Upper lobe of right lung (tissue), 1 donor: ENCODE measurements around the gene FAM174C. TPM values are rescaled to one million over a fixed set of nuclear protein-coding genes. Genes with fewer than 3 reads are reported as not detected.

Experiments used
- ATAC-seq: fragments of 200-7000 bp; cut with Tn5 transposase; one replicate; pipeline ENCODE4 v1.9.1; 2020; ENCODE audit warnings: mild to moderate bottlenecking, moderate library complexity
- DNase-seq: peaks from one replicate; pipeline ENCODE4 v3.0.0-alpha.2; 2020
- H3K27ac ChIP-seq: fragments of 200-600 bp; one replicate; pipeline ENCODE4 v1.8.0; 2022
- H3K27me3 ChIP-seq: fragments of 200-600 bp; one replicate; pipeline ENCODE4 v1.8.0; 2022; ENCODE audit warnings: mild to moderate bottlenecking
- H3K36me3 ChIP-seq: fragments of 200-600 bp; one replicate; pipeline ENCODE4 v1.8.0; 2022
- H3K4me1 ChIP-seq: fragments of 200-600 bp; one replicate; pipeline ENCODE4 v1.8.0; 2022
- H3K4me3 ChIP-seq: fragments of 200-600 bp; one replicate; pipeline ENCODE4 v1.8.0; 2022; ENCODE audit warnings: mild to moderate bottlenecking
- H3K9me3 ChIP-seq: fragments of 200-600 bp; one replicate; pipeline ENCODE4 v1.8.0; 2022
- CTCF ChIP-seq: fragments of 200-600 bp; IDR thresholded peaks from one replicate; pipeline ENCODE4 v1.8.0; 2022; ENCODE audit warnings: antibody characterized with exemption
- intact Hi-C: fragments of 100-400 bp; cut with DNase I; formaldehyde crosslinking; loops from one replicate; pipeline ENCODE4 v1.11.0; 2022
- total RNA-seq: library from RNA; stranded (reverse); fragmentation: NEBNext Ultra II Directional; extraction: Animal tissue kit (Norgen Biotek cat#: 25700); gene quantifications from one replicate; pipeline ENCODE4 v1.2.1, GENCODE V29; 2021
- donor health status: DM: no; HTN: yes; CAD: no; lungs with severe emphysema.

The FAM174C gene
- total RNA-seq, 1 donor from 2014 or later, result 41.4 TPM

- H3K27me3 ChIP-seq, result no peaks in the 10 kb centered on the region
- no peak for ATAC-seq
- H3K27ac ChIP-seq, result no peak overlapping the region
- H3K4me3 ChIP-seq, result no peak overlapping the region
- no peak for DNase-seq
- intact Hi-C loops, result no loop called here
- no peak for TF ChIP-seq CTCF
- peaks cover 16% of the 10 kb centered on the region for H3K4me1 ChIP-seq
- H3K36me3 ChIP-seq, result peaks cover 38% of the 10 kb centered on the region
- H3K9me3 ChIP-seq, result no peaks in the 10 kb centered on the region
Measured at GRCh38 chr19:1228161-1228957, 47.0 kb upstream of the FAM174C start.

- peaks cover 29% of the 10 kb centered on the region for H3K36me3 ChIP-seq
- no peak overlapping the region for H3K27ac ChIP-seq
Measured at GRCh38 chr19:1229056-1229923, 46.0 kb upstream of the FAM174C start.

GRCh38 chr19:1229924-1230782, 45.2 kb upstream of the FAM174C start:
- Histone ChIP-seq H3K9me3 (no peaks in the 10 kb centered on the region), H3K4me3 (no peak overlapping the region), H3K36me3 (peaks cover 26% of the 10 kb centered on the region), H3K27ac (no peak overlapping the region), H3K27me3 (no peaks in the 10 kb centered on the region), H3K4me1 (peaks cover 23% of the 10 kb centered on the region)
- ATAC-seq (no peak), DNase-seq (no peak)
- intact Hi-C loops, result no loop called here
- TF ChIP-seq CTCF, result no peak

More at GRCh38 chr19:1229056-1229923, 46.0 kb upstream of the FAM174C start:
- Histone ChIP-seq H3K27me3 (no peaks in the 10 kb centered on the region), H3K4me1 (peaks cover 23% of the 10 kb centered on the region), H3K4me3 (no peak overlapping the region), H3K9me3 (no peaks in the 10 kb centered on the region)
- DNase-seq, result no peak
- intact Hi-C loops, result no loop called here
- ATAC-seq, result no peak
- no peak for TF ChIP-seq CTCF

- DNase-seq (no peak), ATAC-seq (no peak)
- H3K4me3 ChIP-seq, result no peak overlapping the region
- intact Hi-C loops, result no loop called here
- H3K27me3 ChIP-seq, result no peaks in the 10 kb centered on the region
- no peaks in the 10 kb centered on the region for H3K9me3 ChIP-seq
- H3K36me3 ChIP-seq, result peaks cover 20% of the 10 kb centered on the region
- no peak overlapping the region for H3K27ac ChIP-seq
- H3K4me1 ChIP-seq, result peaks cover 23% of the 10 kb centered on the region
- no peak for TF ChIP-seq CTCF
Measured at GRCh38 chr19:1230783-1231489, 44.4 kb upstream of the FAM174C start.
